H1 (cell line): ENCODE measurements around the gene FOXG1. TPM values are rescaled to one million over a fixed set of nuclear protein-coding genes. Genes with fewer than 3 reads are reported as not detected.

ENCODE experiments used
- BRCA1 ChIP-seq: IDR thresholded peaks from 2 replicates; pipeline ENCODE4 v1.6.1; 2012; ENCODE audit warnings: low read depth, low read length, improper control_type of control experiment
- CHD1 ChIP-seq: IDR thresholded peaks from 2 replicates; pipeline ENCODE4 v1.6.1; 2012; ENCODE audit warnings: low read depth, low read length, improper control_type of control experiment
- CHD2 ChIP-seq: IDR thresholded peaks from 2 replicates; pipeline ENCODE4 v1.6.1; 2012; ENCODE audit warnings: low read length, improper control_type of control experiment
- CHD7 ChIP-seq: fragments of 300-600 bp; sonication (generic); IDR thresholded peaks from 2 replicates; pipeline ENCODE4 v1.7.1; 2012; ENCODE audit warnings: low read length, moderate library complexity, mild to moderate bottlenecking, inconsistent platforms; ENCODE audit not compliant: insufficient replicate concordance
- CREB1 ChIP-seq: IDR thresholded peaks from 2 replicates; pipeline ENCODE4 v1.6.1; 2012; ENCODE audit warnings: inconsistent platforms
- CTBP2 ChIP-seq: IDR thresholded peaks from 2 replicates; pipeline ENCODE4 v1.7.0; 2011; ENCODE audit warnings: borderline replicate concordance, mild to moderate bottlenecking, moderate library complexity, mixed read lengths, low read length; ENCODE audit not compliant: insufficient read depth, insufficient read length
- GABPA ChIP-seq: IDR thresholded peaks from 2 replicates; pipeline ENCODE4 v1.6.1; 2011; ENCODE audit warnings: mild to moderate bottlenecking, low read length, moderate library complexity, borderline replicate concordance; ENCODE audit not compliant: insufficient read depth
- JUN ChIP-seq: IDR thresholded peaks from 2 replicates; pipeline ENCODE4 v1.6.1; 2011; ENCODE audit warnings: low read depth, mild to moderate bottlenecking, improper control_type of control experiment, low read length
- SRF ChIP-seq: IDR thresholded peaks from 2 replicates; pipeline ENCODE4 v1.6.1; 2011; ENCODE audit warnings: mild to moderate bottlenecking, low read depth, low read length, moderate library complexity
- SUZ12 ChIP-seq: fragments of 200-600 bp; sonication (generic); IDR thresholded peaks from 2 replicates; pipeline ENCODE4 v1.6.1; 2012; ENCODE audit warnings: mild to moderate bottlenecking, inconsistent platforms, low read length, moderate library complexity, mixed read lengths
- TAF1 ChIP-seq: IDR thresholded peaks from 2 replicates; pipeline ENCODE4 v1.6.1; 2011; ENCODE audit warnings: mild to moderate bottlenecking, low read depth, low read length
- TEAD4 ChIP-seq: IDR thresholded peaks from 2 replicates; pipeline ENCODE4 v1.6.1; 2012; ENCODE audit warnings: low read depth, low read length, inconsistent platforms, mixed read lengths
- YY1 ChIP-seq: IDR thresholded peaks from 2 replicates; pipeline ENCODE4 v1.6.1; 2011; ENCODE audit warnings: low read depth, mild to moderate bottlenecking, low read length
- polyA plus RNA-seq, 7 experiments: library from polyadenylated mRNA; depleted of rRNA in 3 of 7; stranded (reverse) in 5 of 7; unstranded in 2 of 7; fragments of >200 nt in 5 of 7; fragments of 200-250 nt in 2 of 7; gene quantifications; 1 replicate in 5 of 7; 2 replicates in 1 of 7; 4 replicates in 1 of 7; pipeline versions ENCODE4 v1.2.1 to v1.2.3, GENCODE V29; 2011 to 2013; ENCODE audit warnings: missing spikeins in 2 of 7, mixed read lengths in 2 of 7
- total RNA-seq: library from RNA; stranded (reverse); fragmentation: NEBNext Ultra II Directional; extraction: Animal tissue kit (Norgen Biotek cat#: 25700); gene quantifications from 2 replicates; pipeline ENCODE4 v1.2.1, GENCODE V29; 2021

Gene FOXG1
- total and polyA plus RNA-seq, 2 of the 8 experiments (the other 6 are each of a cell fraction or from before 2014, with no cell fraction given): 0.03 to 0.24 TPM

DNA sequence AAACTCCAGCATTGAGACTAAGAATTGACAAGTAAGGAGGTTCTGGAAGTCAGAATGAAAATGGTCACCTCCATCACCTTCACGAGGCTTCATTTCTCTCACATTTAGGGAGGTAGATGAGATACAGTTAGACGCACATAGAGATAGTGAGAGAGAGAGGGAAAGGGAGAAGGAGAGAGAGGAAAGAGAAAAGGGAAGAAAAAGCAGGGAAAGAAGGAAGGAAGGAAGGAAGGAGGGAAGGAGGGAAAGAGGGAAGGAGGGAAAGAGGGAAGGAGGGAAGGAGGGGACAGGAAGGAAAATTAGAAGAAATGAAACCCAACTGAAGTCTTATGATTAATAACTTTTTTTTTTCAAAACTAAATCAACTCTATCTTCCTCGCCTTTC lies 10.7 kb upstream of the FOXG1 start (continued):
- TF ChIP-seq CHD7 (no peak), JUN (no peak), BRCA1 (no peak), CTBP2 (no peak), TAF1 (no peak), YY1 (no peak), TEAD4 (no peak), GABPA (no peak), CHD1 (no peak), SRF (no peak), CREB1 (no peak), SUZ12 (no peak; the same call in 1 of the 2 replicates), CHD2 (no peak)
